PC-3 (cell line): Measurements from ENCODE around the gene SPC24. TPM values are rescaled to one million over a fixed set of nuclear protein-coding genes. Genes with fewer than 3 reads are reported as not detected.

Experiments used
- ATAC-seq: fragments of 200-7000 bp; cut with Tn5 transposase; 2 replicates; pipeline ENCODE4 v1.9.1; 2020; ENCODE audit warnings: mild to moderate bottlenecking, moderate library complexity
- BruUV-seq: library from RNA; stranded (reverse); fragments of 400-500 nt; replicated peaks from 2 replicates; lab custom pipeline; 2021; lab: Mats Ljungman, UMichigan
- CTCF ChIA-PET: fragments of 300-600 bp; sonication (Branson Sonifier 250); formaldehyde crosslinking; loops from one replicate; lab custom pipeline; 2022; ENCODE audit warnings: antibody characterized with exemption; lab: Charles Lee
- POLR2A ChIA-PET: fragments of 300-600 bp; sonication (Branson Sonifier 250); formaldehyde crosslinking; loops from one replicate; lab custom pipeline; 2022; ENCODE audit warnings: antibody characterized with exemption; ENCODE audit not compliant: unreplicated experiment; lab: Charles Lee
- DNase-seq: peaks from one replicate; pipeline ENCODE4 v3.0.0-alpha.2; 2015
- H2AFZ ChIP-seq: fragments of 300-600 bp; sonication (generic); 2 replicates; pipeline ENCODE4 v1.6.0; 2016; ENCODE audit warnings: antibody characterized with exemption, low read length
- H3F3A ChIP-seq: fragments of 300-600 bp; sonication (generic); one replicate; pipeline ENCODE4 v1.6.0; 2017; ENCODE audit warnings: antibody characterized with exemption, low read length, control low read depth, mild to moderate bottlenecking; ENCODE audit not compliant: unreplicated experiment
- H3K27ac ChIP-seq: fragments of 300-600 bp; sonication (generic); 2 replicates; pipeline ENCODE4 v1.5.1; 2016; ENCODE audit warnings: mild to moderate bottlenecking, low read length
- H3K27me3 ChIP-seq: fragments of 300-600 bp; sonication (generic); 2 replicates; pipeline ENCODE4 v1.6.1; 2016; ENCODE audit warnings: low read length, mixed read lengths
- H3K36me3 ChIP-seq: fragments of 300-600 bp; sonication (generic); 2 replicates; pipeline ENCODE4 v1.6.1; 2016; ENCODE audit warnings: low read depth, mixed run types, low read length, mixed read lengths
- H3K4me1 ChIP-seq: fragments of 300-600 bp; sonication (generic); 2 replicates; pipeline ENCODE4 v1.5.1; 2016; ENCODE audit warnings: low read length; ENCODE audit not compliant: insufficient read depth
- H3K4me2 ChIP-seq: fragments of 300-600 bp; sonication (generic); 2 replicates; pipeline ENCODE4 v1.6.0; 2016; ENCODE audit warnings: low read length
- H3K4me3 ChIP-seq: fragments of 300-600 bp; sonication (generic); 2 replicates; pipeline ENCODE4 v1.5.1; 2016; ENCODE audit warnings: mild to moderate bottlenecking, low read length, mixed read lengths
- H3K79me2 ChIP-seq: fragments of 300-600 bp; sonication (generic); 2 replicates; pipeline ENCODE4 v1.6.1; 2017; ENCODE audit warnings: low read length, mixed read lengths
- H3K9ac ChIP-seq: fragments of 300-600 bp; sonication (generic); 2 replicates; pipeline ENCODE4 v1.6.0; 2016; ENCODE audit warnings: mild to moderate bottlenecking, low read length
- H3K9me2 ChIP-seq: fragments of 300-600 bp; sonication (generic); replicated peaks from 2 replicates; pipeline ENCODE4 v1.6.1; 2016; ENCODE audit warnings: mixed run types, low read length, mixed read lengths
- H3K9me3 ChIP-seq: fragments of 300-600 bp; sonication (generic); 2 replicates; pipeline ENCODE4 v1.6.1; 2016; ENCODE audit warnings: low read length, mixed read lengths
- H4K20me1 ChIP-seq: fragments of 300-600 bp; sonication (generic); 2 replicates; pipeline ENCODE4 v1.6.1; 2016; ENCODE audit warnings: low read length, mixed read lengths
- CTCF ChIP-seq: fragments of 300-600 bp; sonication (generic); conservative IDR thresholded peaks from 2 replicates; pipeline ENCODE4 v1.5.1; 2017; ENCODE audit warnings: antibody characterized with exemption, low read depth, mild to moderate bottlenecking, low read length
- EZH2 ChIP-seq: fragments of 300-600 bp; sonication (generic); IDR thresholded peaks from one replicate; pipeline ENCODE4 v1.6.1; 2017; ENCODE audit warnings: antibody characterized with exemption, mild to moderate bottlenecking, low read length; ENCODE audit not compliant: unreplicated experiment
- EZH2phosphoT487 ChIP-seq: fragments of 300-600 bp; sonication (generic); IDR thresholded peaks from 2 replicates; pipeline ENCODE4 v1.6.1; 2018; ENCODE audit warnings: mild to moderate bottlenecking, antibody characterized with exemption, low read length, borderline replicate concordance
- intact Hi-C: fragments of 100-400 bp; cut with micrococcal nuclease; formaldehyde crosslinking; loops from 2 replicates; pipeline ENCODE4 v1.9.0; 2023
- total RNA-seq: library from RNA; depleted of rRNA; stranded (reverse); fragments of >200 nt; gene quantifications from 2 replicates; pipeline ENCODE4 v1.2.3, GENCODE V29; 2014

SPC24 gene
- total RNA-seq, 1 experiment from 2014 or later, result 142 TPM

- Histone ChIP-seq H3K9ac (no peak overlapping the region), H3F3A (peaks cover 55% of the 10 kb centered on the region), H3K9me2 (no peaks in the 10 kb centered on the region), H3K4me1 (no peaks in the 10 kb centered on the region), H3K4me2 (no peak overlapping the region), H3K79me2 (no peaks in the 10 kb centered on the region), H2AFZ (no peak overlapping the region), H3K27ac (no peak overlapping the region), H3K9me3 (no peaks in the 10 kb centered on the region), H3K36me3 (peaks cover 65% of the 10 kb centered on the region), H3K27me3 (no peaks in the 10 kb centered on the region), H3K4me3 (no peak overlapping the region), H4K20me1 (peaks cover 37% of the 10 kb centered on the region)
- ChIA-PET POLR2A (no interaction called here), CTCF (interaction anchor here (0.7 kb wide), 1 partner anchor 75 kb away, joined by 6 read pairs; no protein-coding TSS in a partner anchor)
- DNase-seq (peak; percentile 87), ATAC-seq (peak; percentile 81)
- TF ChIP-seq CTCF (peak; percentile 92), EZH2phosphoT487 (no peak), EZH2 (no peak)
- intact Hi-C loops, result loop anchor here (2.0 kb wide), 1 partner anchor 94 kb away; no protein-coding TSS in a partner anchor
- no TSS peak for BruUV-seq
Observed at GRCh38 chr19:11130824-11131455, 24.6 kb downstream of the SPC24 start.

GRCh38 chr19:11127905-11128304, 27.7 kb downstream of the SPC24 start:
- H3K79me2 ChIP-seq, result no peaks in the 10 kb centered on the region
- H3K27ac ChIP-seq, result no peak overlapping the region
- H3K4me3 ChIP-seq, result no peak overlapping the region
- ChIA-PET CTCF (no interaction called here), POLR2A (no interaction called here)
- H2AFZ ChIP-seq, result no peak overlapping the region
- H3K36me3 ChIP-seq, result peaks cover 88% of the 10 kb centered on the region
- H3K9ac ChIP-seq, result no peak overlapping the region
- H4K20me1 ChIP-seq, result peaks cover 44% of the 10 kb centered on the region
- no TSS peak for BruUV-seq
- no peak for DNase-seq
- H3F3A ChIP-seq, result peaks cover 48% of the 10 kb centered on the region
- no peak for ATAC-seq
- TF ChIP-seq EZH2phosphoT487 (no peak), CTCF (no peak), EZH2 (no peak)
- no peaks in the 10 kb centered on the region for H3K27me3 ChIP-seq
- intact Hi-C loops, result no loop called here
- H3K4me1 ChIP-seq, result no peaks in the 10 kb centered on the region
- no peak overlapping the region for H3K4me2 ChIP-seq
- no peaks in the 10 kb centered on the region for H3K9me3 ChIP-seq
- H3K9me2 ChIP-seq, result no peaks in the 10 kb centered on the region
